WTC11 (cell line): ENCODE results near the gene SARDH. TPM values are rescaled to one million over a fixed set of nuclear protein-coding genes. Genes with fewer than 3 reads are reported as not detected.

Experiments used
- ATAC-seq: fragments of 200-7000 bp; cut with Tn5 transposase; 2 replicates; pipeline ENCODE4 v1.10.0; 2021; ENCODE audit warnings: mild to moderate bottlenecking, moderate library complexity
- CTCF ChIA-PET: fragments of 300-600 bp; sonication (Branson Sonifier 250); formaldehyde crosslinking; loops from one replicate; lab custom pipeline; 2021; ENCODE audit warnings: antibody characterized with exemption; lab: Charles Lee
- POLR2A ChIA-PET: fragments of 350-600 bp; sonication (Branson Sonifier 250); formaldehyde crosslinking; loops from one replicate; lab custom pipeline; 2021; ENCODE audit warnings: antibody characterized with exemption; lab: Charles Lee
- DNase-seq: peaks from one replicate; pipeline ENCODE4 v3.0.0; 2021; ENCODE audit warnings: low spot score
- H3K27ac Mint-ChIP-seq: 2 replicates; pipeline ENCODE4 v1.8.0; 2021; ENCODE audit warnings: mixed read lengths
- H3K27me3 Mint-ChIP-seq: 2 replicates; pipeline ENCODE4 v1.8.0; 2021; ENCODE audit warnings: low read depth, mild to moderate bottlenecking, moderate library complexity, mixed read lengths
- H3K36me3 Mint-ChIP-seq: 2 replicates; pipeline ENCODE4 v1.8.0; 2021; ENCODE audit warnings: mixed read lengths
- H3K4me1 Mint-ChIP-seq: 2 replicates; pipeline ENCODE4 v1.8.0; 2022; ENCODE audit warnings: mixed read lengths
- H3K4me3 Mint-ChIP-seq: 2 replicates; pipeline ENCODE4 v1.8.0; 2021; ENCODE audit warnings: mild to moderate bottlenecking, moderate library complexity, mixed read lengths
- H3K9me3 Mint-ChIP-seq: 2 replicates; pipeline ENCODE4 v1.8.0; 2021; ENCODE audit warnings: mixed read lengths
- ATF2 ChIP-seq: sonication (generic); formaldehyde crosslinking; IDR thresholded peaks from 2 replicates; pipeline ENCODE4 v1.8.1; 2022; ENCODE audit warnings: low read depth, missing genetic modification reagents, borderline replicate concordance
- ERG ChIP-seq: fragments of 250-450 bp; sonication (Bioruptor Pico); IDR thresholded peaks from 2 replicates; pipeline ENCODE4 v1.8.0; 2021; ENCODE audit warnings: mild to moderate bottlenecking
- ESRRA ChIP-seq: sonication (generic); formaldehyde crosslinking; IDR thresholded peaks from 2 replicates; pipeline ENCODE4 v1.8.1; 2022; ENCODE audit warnings: mild to moderate bottlenecking, missing genetic modification reagents, borderline replicate concordance
- GABPB1 ChIP-seq: sonication (generic); formaldehyde crosslinking; IDR thresholded peaks from 2 replicates; pipeline ENCODE4 v1.8.1; 2023; ENCODE audit warnings: mild to moderate bottlenecking, missing genetic modification reagents
- GTF2I ChIP-seq: fragments of 250-450 bp; sonication (Bioruptor Pico); conservative IDR thresholded peaks from 2 replicates; pipeline ENCODE4 v1.4.0; 2021; ENCODE audit warnings: mild to moderate bottlenecking
- HMGXB4 ChIP-seq: sonication (generic); formaldehyde crosslinking; IDR thresholded peaks from 2 replicates; pipeline ENCODE4 v1.8.1; 2023; ENCODE audit warnings: mild to moderate bottlenecking, moderate library complexity, missing genetic modification reagents
- MAX ChIP-seq: sonication (generic); formaldehyde crosslinking; IDR thresholded peaks from 2 replicates; pipeline ENCODE4 v1.8.0; 2022; ENCODE audit warnings: mild to moderate bottlenecking, missing genetic modification reagents
- NR1H2 ChIP-seq: sonication (generic); formaldehyde crosslinking; IDR thresholded peaks from 2 replicates; pipeline ENCODE4 v1.9.0; 2021; ENCODE audit warnings: mild to moderate bottlenecking, moderate library complexity, missing genetic modification reagents
- PREB ChIP-seq: sonication (generic); formaldehyde crosslinking; IDR thresholded peaks from 2 replicates; pipeline ENCODE4 v1.8.1; 2022; ENCODE audit warnings: mild to moderate bottlenecking, missing genetic modification reagents, moderate library complexity, borderline replicate concordance
- PRRX2 ChIP-seq: fragments of 250-450 bp; sonication (Bioruptor Pico); IDR thresholded peaks from 2 replicates; pipeline ENCODE4 v1.8.0; 2021; ENCODE audit warnings: mild to moderate bottlenecking
- SMAD3 ChIP-seq: sonication (generic); formaldehyde crosslinking; IDR thresholded peaks from 2 replicates; pipeline ENCODE4 v1.8.0; 2022; ENCODE audit warnings: missing genetic modification reagents, mild to moderate bottlenecking, borderline replicate concordance
- TEAD1 ChIP-seq: sonication (generic); formaldehyde crosslinking; IDR thresholded peaks from 2 replicates; pipeline ENCODE4 v1.8.0; 2022; ENCODE audit warnings: mild to moderate bottlenecking, missing genetic modification reagents
- ZNF232 ChIP-seq: sonication (generic); formaldehyde crosslinking; IDR thresholded peaks from 2 replicates; pipeline ENCODE4 v1.8.0; 2022; ENCODE audit warnings: mild to moderate bottlenecking, missing genetic modification reagents
- total RNA-seq: library from RNA; stranded (reverse); gene quantifications from 3 replicates; pipeline ENCODE4 v1.2.3, GENCODE V29; 2021

Gene SARDH
- total RNA-seq, 1 experiment from 2014 or later = 8.5 TPM

GRCh38 chr9:133709015-133709611 is 29.0 kb downstream of the SARDH start (continued):
- TF ChIP-seq PREB (CRISPR knock-in tag) (no peak), MAX (CRISPR knock-in tag) (no peak), ZNF232 (CRISPR knock-in tag) (no peak), SMAD3 (no peak)
- TF ChIP-seq, all 79 proteins: peak for 0

- DNase-seq = peak; percentile 1
- CTCF ChIA-PET = interaction anchor here (1.0 to 1.9 kb wide), 5 partner anchors 34 to 105 kb away, joined by 3 to 7 read pairs (median 4); no protein-coding TSS in a partner anchor
Measured at GRCh38 chr9:133708246-133709014, 29.7 kb downstream of the SARDH start.

More at GRCh38 chr9:133708246-133709014, 29.7 kb downstream of the SARDH start:
- Mint-ChIP-seq H3K27me3 (no peaks in the 10 kb centered on the region), H3K27ac (no peak overlapping the region), H3K9me3 (no peaks in the 10 kb centered on the region), H3K4me3 (no peak overlapping the region), H3K4me1 (no peaks in the 10 kb centered on the region), H3K36me3 (no peaks in the 10 kb centered on the region)
- TF ChIP-seq PRRX2 (CRISPR knock-in tag) (no peak), NR1H2 (CRISPR knock-in tag) (no peak), HMGXB4 (CRISPR knock-in tag) (no peak), GABPB1 (no peak), GTF2I (no peak), MAX (CRISPR knock-in tag) (no peak), ERG (CRISPR knock-in tag) (no peak), PREB (CRISPR knock-in tag) (no peak), ATF2 (no peak), ESRRA (no peak), TEAD1 (CRISPR knock-in tag) (no peak)
- ATAC-seq = no peak
- POLR2A ChIA-PET = no interaction called here
